ENCODE results near the gene URB2. TPM values are rescaled to one million over a fixed set of nuclear protein-coding genes. Genes with fewer than 3 reads are reported as not detected.

URB2 gene
- total RNA-seq, 1 donor from 2014 or later, result 10.3 TPM

GRCh38 chr1:229689273-229689672, 63.2 kb downstream of the URB2 start:
- H3K36me3 ChIP-seq, result no peaks in the 10 kb centered on the region
- H3K27ac Mint-ChIP-seq, result peak overlapping the region; percentile 29
- no peaks in the 10 kb centered on the region for H3K27me3 ChIP-seq
- no peaks in the 10 kb centered on the region for H3K36me3 Mint-ChIP-seq
- peaks cover 14% of the 10 kb centered on the region for H3F3A ChIP-seq (ENCODE audit: low read depth)
- H3K4me2 ChIP-seq, result no peak overlapping the region
- peaks cover 14% of the 10 kb centered on the region for H3K4me1 ChIP-seq
- peaks cover 10% of the 10 kb centered on the region for H3K27me3 Mint-ChIP-seq (ENCODE audit: insufficient read depth, low read depth)
- H3K9me3 Mint-ChIP-seq, result peaks cover 13% of the 10 kb centered on the region
- no peak overlapping the region for H3K4me3 Mint-ChIP-seq
- TF ChIP-seq EZH2phosphoT487 (IDR thresholded peaks at IDR 0.05) (no peak), EZH2 (IDR thresholded peaks at IDR 0.05) (no peak), CTCF (IDR thresholded peaks at IDR 0.05) (no peak)
- H3K4me3 ChIP-seq, result no peak overlapping the region
- no peaks in the 10 kb centered on the region for H3K79me2 ChIP-seq (ENCODE audit: low read depth)
- DNase-seq (ENCODE audit: low spot score), result no peak
- H3K9ac ChIP-seq, result no peak overlapping the region
- no peak overlapping the region for H3K27ac ChIP-seq
- no peaks in the 10 kb centered on the region for H4K20me1 ChIP-seq (ENCODE audit: low read depth)
- no peak overlapping the region for H2AFZ ChIP-seq (replicated peaks)
- peaks cover 15% of the 10 kb centered on the region for H3K4me1 Mint-ChIP-seq
- H3K9me3 ChIP-seq (ENCODE audit: low read depth), result peaks cover 7% of the 10 kb centered on the region

GRCh38 chr1:229689904-229690303, 63.9 kb downstream of the URB2 start:
- Histone ChIP-seq H3K9ac (no peak overlapping the region), H4K20me1 (ENCODE audit: low read depth) (no peaks in the 10 kb centered on the region), H3K27me3 (no peaks in the 10 kb centered on the region), H3K4me3 (no peak overlapping the region), H3K79me2 (ENCODE audit: low read depth) (no peaks in the 10 kb centered on the region), H3F3A (ENCODE audit: low read depth) (peaks cover 21% of the 10 kb centered on the region), H2AFZ (replicated peaks) (no peak overlapping the region), H3K27ac (no peak overlapping the region), H3K4me1 (peaks cover 20% of the 10 kb centered on the region), H3K36me3 (no peaks in the 10 kb centered on the region), H3K9me3 (ENCODE audit: low read depth) (peaks cover 7% of the 10 kb centered on the region), H3K4me2 (no peak overlapping the region)
- peaks cover 10% of the 10 kb centered on the region for H3K27me3 Mint-ChIP-seq (ENCODE audit: insufficient read depth, low read depth)
- no peak overlapping the region for H3K4me3 Mint-ChIP-seq
- peaks cover 13% of the 10 kb centered on the region for H3K9me3 Mint-ChIP-seq
- no peak overlapping the region for H3K27ac Mint-ChIP-seq
- no peaks in the 10 kb centered on the region for H3K36me3 Mint-ChIP-seq
- peaks cover 22% of the 10 kb centered on the region for H3K4me1 Mint-ChIP-seq
- TF ChIP-seq CTCF (IDR thresholded peaks at IDR 0.05) (no peak), EZH2phosphoT487 (IDR thresholded peaks at IDR 0.05) (no peak), EZH2 (IDR thresholded peaks at IDR 0.05) (no peak)
- DNase-seq (ENCODE audit: low spot score), result no peak

GRCh38 chr1:229690662-229691061, 64.6 kb downstream of the URB2 start:
- no peak overlapping the region for H3K4me2 ChIP-seq
- no peaks in the 10 kb centered on the region for H3K79me2 ChIP-seq (ENCODE audit: low read depth)
- TF ChIP-seq EZH2 (IDR thresholded peaks at IDR 0.05) (no peak), EZH2phosphoT487 (IDR thresholded peaks at IDR 0.05) (no peak), CTCF (IDR thresholded peaks at IDR 0.05) (no peak)
- no peaks in the 10 kb centered on the region for H3K27me3 ChIP-seq
- H2AFZ ChIP-seq (replicated peaks), result no peak overlapping the region
- DNase-seq (ENCODE audit: low spot score), result no peak
- H3F3A ChIP-seq (ENCODE audit: low read depth), result peaks cover 25% of the 10 kb centered on the region
- peaks cover 6% of the 10 kb centered on the region for H3K9me3 ChIP-seq (ENCODE audit: low read depth)
- peaks cover 24% of the 10 kb centered on the region for H3K4me1 ChIP-seq
- Mint-ChIP-seq H3K4me1 (peaks cover 27% of the 10 kb centered on the region), H3K9me3 (peaks cover 7% of the 10 kb centered on the region), H3K4me3 (no peak overlapping the region), H3K36me3 (no peaks in the 10 kb centered on the region), H3K27ac (no peak overlapping the region), H3K27me3 (ENCODE audit: insufficient read depth, low read depth) (peaks cover 10% of the 10 kb centered on the region)
- no peak overlapping the region for H3K4me3 ChIP-seq
- H3K9ac ChIP-seq, result no peak overlapping the region
- no peaks in the 10 kb centered on the region for H3K36me3 ChIP-seq
- no peak overlapping the region for H3K27ac ChIP-seq
- no peaks in the 10 kb centered on the region for H4K20me1 ChIP-seq (ENCODE audit: low read depth)

Measured in neural progenitor cell (in vitro differentiated cells).